GM06990 (cell line): Measurements from ENCODE around the gene PAXX.

Experiments
- DNase-seq: peaks from one replicate; pipeline ENCODE4 v3.0.0-alpha.2; 2011; ENCODE audit not compliant: insufficient read length; ENCODE audit errors: extremely low read depth
- H3K27me3 ChIP-seq: replicated peaks from 2 replicates; pipeline ENCODE4 v1.6.0; 2011; ENCODE audit warnings: low read length; ENCODE audit not compliant: control insufficient read depth, insufficient read depth
- H3K36me3 ChIP-seq: 2 replicates; pipeline ENCODE4 v1.5.1; 2011; ENCODE audit warnings: low read length; ENCODE audit not compliant: control insufficient read depth, insufficient read depth
- H3K4me3 ChIP-seq: replicated peaks from 2 replicates; pipeline ENCODE4 v1.5.1; 2011; ENCODE audit warnings: low read depth, mild to moderate bottlenecking, control low read depth, low read length
- CTCF ChIP-seq: IDR thresholded peaks from 2 replicates; pipeline ENCODE4 v1.5.1; 2011; ENCODE audit warnings: low read length, control low read depth, mild to moderate bottlenecking, inconsistent platforms; ENCODE audit not compliant: insufficient read depth, poor library complexity, severe bottlenecking

PAXX gene

GRCh38 chr9:137041124-137041523 is 48.9 kb downstream of the PAXX start:
- no peak for DNase-seq
- Histone ChIP-seq H3K36me3 (no peaks in the 10 kb centered on the region), H3K4me3 (no peak overlapping the region), H3K27me3 (no peaks in the 10 kb centered on the region; the same call in 1 of the 2 replicates)
- TF ChIP-seq CTCF, result no peak

- H3K36me3 ChIP-seq, result no peaks in the 10 kb centered on the region
- TF ChIP-seq CTCF, result no peak
- H3K4me3 ChIP-seq, result no peak overlapping the region
- DNase-seq, result no peak
- H3K27me3 ChIP-seq, result no peaks in the 10 kb centered on the region; the same call in 1 of the 2 replicates
Observed at GRCh38 chr9:137042751-137043727, 50.8 kb downstream of the PAXX start.
